ENCODE data around the gene BUB1B.
"Not testable (repeated sequence)": the region's sequence is repeated elsewhere in the genome, so short reads cannot be mapped to it uniquely, and the experiment has no call there.

BUB1B gene

GRCh38 chr15:40133544-40133943, 27.3 kb upstream of the BUB1B start:
- no peak overlapping the region for H3K27ac ChIP-seq
- TF ChIP-seq CTCF (conservative IDR thresholded peaks at IDR 0.05), result no peak

GRCh38 chr15:40134885-40135284, 26.0 kb upstream of the BUB1B start:
- no peak for TF ChIP-seq CTCF (conservative IDR thresholded peaks at IDR 0.05)
- H3K27ac ChIP-seq, result no peak overlapping the region

GRCh38 chr15:40135846-40136450, 24.9 kb upstream of the BUB1B start:
- H3K27ac ChIP-seq, result not testable (repeated sequence)

DNA sequence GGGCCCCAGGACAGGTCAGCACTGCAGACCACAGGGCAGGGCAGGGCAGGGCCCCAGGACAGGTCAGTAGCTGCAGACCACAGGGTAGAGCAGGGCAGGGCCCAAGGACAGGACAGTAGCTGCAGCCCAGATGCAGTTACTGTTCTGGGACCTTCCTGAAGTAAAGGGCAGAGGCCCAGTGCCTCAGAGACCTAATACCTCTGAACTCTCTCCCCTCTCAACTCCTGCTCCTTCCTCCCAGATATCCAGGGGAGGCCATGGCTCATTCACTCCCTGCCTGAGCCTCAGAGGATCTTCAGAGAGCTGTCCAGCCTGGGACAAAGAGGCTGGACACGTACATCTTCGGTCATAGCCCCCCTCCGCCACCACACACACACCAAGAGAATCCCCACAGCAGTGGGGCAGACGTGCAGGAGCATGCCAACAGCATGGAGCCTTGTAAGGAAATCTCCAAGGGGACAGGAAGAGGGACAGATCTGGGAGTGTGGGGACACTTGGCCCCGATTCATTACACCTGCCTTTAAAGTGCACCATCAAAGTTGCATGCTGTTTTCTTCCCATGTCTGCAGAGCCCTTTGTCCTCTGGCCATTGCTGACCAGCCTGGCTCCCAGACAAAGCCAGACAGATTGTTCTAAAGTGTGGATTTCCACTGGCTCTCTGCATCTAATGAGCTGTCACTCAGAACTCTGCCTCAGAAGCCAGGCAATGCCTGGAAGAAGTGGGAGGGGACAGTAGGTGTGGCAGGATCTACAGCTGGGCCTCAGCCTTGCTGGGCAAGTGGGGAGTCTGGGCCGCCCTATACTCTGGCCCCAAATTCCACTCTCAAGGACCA, 24.2 kb upstream of the BUB1B start:
- TF ChIP-seq CTCF (conservative IDR thresholded peaks at IDR 0.05), result no peak
- H3K27ac ChIP-seq, result no peak overlapping the region

GRCh38 chr15:40137303-40138200, 23.3 kb upstream of the BUB1B start:
- no peak for TF ChIP-seq CTCF (conservative IDR thresholded peaks at IDR 0.05)
- no peak overlapping the region for H3K27ac ChIP-seq

GRCh38 chr15:40138201-40138570, 22.7 kb upstream of the BUB1B start:
- not testable (repeated sequence) for H3K27ac ChIP-seq

- TF ChIP-seq CTCF (conservative IDR thresholded peaks at IDR 0.05), result no peak
- no peak overlapping the region for H3K27ac ChIP-seq
Observed at GRCh38 chr15:40142428-40142827, 18.4 kb upstream of the BUB1B start.

DNA sequence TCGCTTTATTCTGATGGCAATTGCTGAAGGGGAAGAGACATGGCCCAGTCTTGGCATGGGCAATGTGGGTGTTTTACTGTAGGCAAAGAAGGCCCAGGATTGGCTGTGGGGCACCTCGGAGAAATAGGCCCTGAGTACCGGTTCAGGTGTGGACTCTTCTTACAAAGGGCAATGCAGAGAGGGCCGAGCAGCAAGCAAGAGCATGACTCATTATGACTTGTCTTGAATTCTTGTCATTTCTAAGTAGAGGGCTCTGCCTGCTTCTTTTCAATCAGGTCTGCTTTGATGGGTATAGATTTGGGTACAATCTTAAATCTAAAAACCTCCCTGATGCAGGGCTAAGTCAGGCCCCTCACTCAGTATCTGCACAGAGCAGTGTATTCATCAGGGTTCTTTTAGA, 14.8 kb upstream of the BUB1B start:
- no peak overlapping the region for H3K27ac ChIP-seq
- no peak for TF ChIP-seq CTCF (conservative IDR thresholded peaks at IDR 0.05)
